PC-3 (cell line): Measurements from ENCODE around the gene TROAP. TPM values are rescaled to one million over a fixed set of nuclear protein-coding genes. Genes with fewer than 3 reads are reported as not detected.
"Not testable (repeated sequence)": the region's sequence is repeated elsewhere in the genome, so short reads cannot be mapped to it uniquely, and the experiment has no call there.

Experiments
- ATAC-seq: fragments of 200-7000 bp; cut with Tn5 transposase; 2 replicates; pipeline ENCODE4 v1.9.1; 2020; ENCODE audit warnings: mild to moderate bottlenecking, moderate library complexity
- BruUV-seq: library from RNA; stranded (reverse); fragments of 400-500 nt; replicated peaks from 2 replicates; lab custom pipeline; 2021; lab: Mats Ljungman, UMichigan
- CTCF ChIA-PET: fragments of 300-600 bp; sonication (Branson Sonifier 250); formaldehyde crosslinking; loops from one replicate; lab custom pipeline; 2022; ENCODE audit warnings: antibody characterized with exemption; lab: Charles Lee
- POLR2A ChIA-PET: fragments of 300-600 bp; sonication (Branson Sonifier 250); formaldehyde crosslinking; loops from one replicate; lab custom pipeline; 2022; ENCODE audit warnings: antibody characterized with exemption; ENCODE audit not compliant: unreplicated experiment; lab: Charles Lee
- DNase-seq: peaks from one replicate; pipeline ENCODE4 v3.0.0-alpha.2; 2015
- H2AFZ ChIP-seq: fragments of 300-600 bp; sonication (generic); 2 replicates; pipeline ENCODE4 v1.6.0; 2016; ENCODE audit warnings: antibody characterized with exemption, low read length
- H3F3A ChIP-seq: fragments of 300-600 bp; sonication (generic); one replicate; pipeline ENCODE4 v1.6.0; 2017; ENCODE audit warnings: antibody characterized with exemption, low read length, control low read depth, mild to moderate bottlenecking; ENCODE audit not compliant: unreplicated experiment
- H3K27ac ChIP-seq: fragments of 300-600 bp; sonication (generic); 2 replicates; pipeline ENCODE4 v1.5.1; 2016; ENCODE audit warnings: mild to moderate bottlenecking, low read length
- H3K27me3 ChIP-seq: fragments of 300-600 bp; sonication (generic); 2 replicates; pipeline ENCODE4 v1.6.1; 2016; ENCODE audit warnings: low read length, mixed read lengths
- H3K36me3 ChIP-seq: fragments of 300-600 bp; sonication (generic); 2 replicates; pipeline ENCODE4 v1.6.1; 2016; ENCODE audit warnings: low read depth, mixed run types, low read length, mixed read lengths
- H3K4me1 ChIP-seq: fragments of 300-600 bp; sonication (generic); 2 replicates; pipeline ENCODE4 v1.5.1; 2016; ENCODE audit warnings: low read length; ENCODE audit not compliant: insufficient read depth
- H3K4me2 ChIP-seq: fragments of 300-600 bp; sonication (generic); 2 replicates; pipeline ENCODE4 v1.6.0; 2016; ENCODE audit warnings: low read length
- H3K4me3 ChIP-seq: fragments of 300-600 bp; sonication (generic); 2 replicates; pipeline ENCODE4 v1.5.1; 2016; ENCODE audit warnings: mild to moderate bottlenecking, low read length, mixed read lengths
- H3K79me2 ChIP-seq: fragments of 300-600 bp; sonication (generic); 2 replicates; pipeline ENCODE4 v1.6.1; 2017; ENCODE audit warnings: low read length, mixed read lengths
- H3K9ac ChIP-seq: fragments of 300-600 bp; sonication (generic); 2 replicates; pipeline ENCODE4 v1.6.0; 2016; ENCODE audit warnings: mild to moderate bottlenecking, low read length
- H3K9me2 ChIP-seq: fragments of 300-600 bp; sonication (generic); replicated peaks from 2 replicates; pipeline ENCODE4 v1.6.1; 2016; ENCODE audit warnings: mixed run types, low read length, mixed read lengths
- H3K9me3 ChIP-seq: fragments of 300-600 bp; sonication (generic); 2 replicates; pipeline ENCODE4 v1.6.1; 2016; ENCODE audit warnings: low read length, mixed read lengths
- H4K20me1 ChIP-seq: fragments of 300-600 bp; sonication (generic); 2 replicates; pipeline ENCODE4 v1.6.1; 2016; ENCODE audit warnings: low read length, mixed read lengths
- EZH2 ChIP-seq: fragments of 300-600 bp; sonication (generic); IDR thresholded peaks from one replicate; pipeline ENCODE4 v1.6.1; 2017; ENCODE audit warnings: antibody characterized with exemption, mild to moderate bottlenecking, low read length; ENCODE audit not compliant: unreplicated experiment
- EZH2phosphoT487 ChIP-seq: fragments of 300-600 bp; sonication (generic); IDR thresholded peaks from 2 replicates; pipeline ENCODE4 v1.6.1; 2018; ENCODE audit warnings: mild to moderate bottlenecking, antibody characterized with exemption, low read length, borderline replicate concordance
- intact Hi-C: fragments of 100-400 bp; cut with micrococcal nuclease; formaldehyde crosslinking; loops from 2 replicates; pipeline ENCODE4 v1.9.0; 2023
- total RNA-seq: library from RNA; depleted of rRNA; stranded (reverse); fragments of >200 nt; gene quantifications from 2 replicates; pipeline ENCODE4 v1.2.3, GENCODE V29; 2014
- TF ChIP-seq, protein P1 (sequence below): fragments of 300-600 bp; sonication (generic); conservative IDR thresholded peaks from 2 replicates; pipeline ENCODE4 v1.5.1; 2017; ENCODE audit warnings: antibody characterized with exemption, low read depth, mild to moderate bottlenecking, low read length

The TROAP gene
- total RNA-seq, 1 experiment from 2014 or later: 103 TPM

DNA sequence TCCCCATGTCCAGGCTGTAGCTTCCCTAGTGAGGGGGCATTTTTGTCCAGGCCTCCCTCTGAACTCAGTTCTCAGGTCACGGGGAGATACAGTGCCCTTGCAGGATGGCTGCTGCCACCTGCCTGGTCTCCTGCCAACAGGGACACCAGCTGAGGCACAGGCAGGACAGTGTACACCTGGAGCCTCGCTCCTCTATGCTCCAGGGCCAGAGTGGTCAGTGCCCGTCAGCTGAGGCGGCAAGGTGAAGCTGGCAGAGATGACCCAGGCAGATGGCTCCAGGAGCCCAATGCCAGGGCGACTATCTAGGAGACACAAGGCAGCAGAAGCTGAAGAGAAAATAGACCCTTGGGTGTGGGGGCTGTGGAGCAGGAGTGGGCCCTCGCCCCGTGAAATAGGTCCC, 45.6 kb upstream of the TROAP start:
- Histone ChIP-seq H3K79me2 (no peaks in the 10 kb centered on the region), H2AFZ (no peak overlapping the region), H3K4me1 (peaks cover 4% of the 10 kb centered on the region), H3K4me2 (no peak overlapping the region), H3K27me3 (no peaks in the 10 kb centered on the region), H3K9me2 (no peaks in the 10 kb centered on the region), H4K20me1 (peaks cover 20% of the 10 kb centered on the region), H3K36me3 (peaks cover 11% of the 10 kb centered on the region), H3K9me3 (no peaks in the 10 kb centered on the region), H3K27ac (no peak overlapping the region), H3K4me3 (no peak overlapping the region), H3K9ac (no peak overlapping the region), H3F3A (peaks cover 22% of the 10 kb centered on the region)
- no TSS peak for BruUV-seq
- DNase-seq (no peak), ATAC-seq (no peak)
- intact Hi-C loops: no loop called here
- TF ChIP-seq EZH2phosphoT487: no peak
- TF ChIP-seq, protein P1, sequence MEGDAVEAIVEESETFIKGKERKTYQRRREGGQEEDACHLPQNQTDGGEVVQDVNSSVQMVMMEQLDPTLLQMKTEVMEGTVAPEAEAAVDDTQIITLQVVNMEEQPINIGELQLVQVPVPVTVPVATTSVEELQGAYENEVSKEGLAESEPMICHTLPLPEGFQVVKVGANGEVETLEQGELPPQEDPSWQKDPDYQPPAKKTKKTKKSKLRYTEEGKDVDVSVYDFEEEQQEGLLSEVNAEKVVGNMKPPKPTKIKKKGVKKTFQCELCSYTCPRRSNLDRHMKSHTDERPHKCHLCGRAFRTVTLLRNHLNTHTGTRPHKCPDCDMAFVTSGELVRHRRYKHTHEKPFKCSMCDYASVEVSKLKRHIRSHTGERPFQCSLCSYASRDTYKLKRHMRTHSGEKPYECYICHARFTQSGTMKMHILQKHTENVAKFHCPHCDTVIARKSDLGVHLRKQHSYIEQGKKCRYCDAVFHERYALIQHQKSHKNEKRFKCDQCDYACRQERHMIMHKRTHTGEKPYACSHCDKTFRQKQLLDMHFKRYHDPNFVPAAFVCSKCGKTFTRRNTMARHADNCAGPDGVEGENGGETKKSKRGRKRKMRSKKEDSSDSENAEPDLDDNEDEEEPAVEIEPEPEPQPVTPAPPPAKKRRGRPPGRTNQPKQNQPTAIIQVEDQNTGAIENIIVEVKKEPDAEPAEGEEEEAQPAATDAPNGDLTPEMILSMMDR: no peak
- TF ChIP-seq EZH2: no peak
- ChIA-PET CTCF (interaction anchor here (0.7 to 1.0 kb wide), 2 partner anchors 20 to 70 kb away, joined by 3 to 4 read pairs; no protein-coding TSS in a partner anchor), POLR2A (interaction anchor here (0.6 kb wide), 1 partner anchor 1158 kb away, joined by 5 read pairs; the partner anchor contains the start of gene PFKM)

- TF ChIP-seq, protein P1: no peak
- TF ChIP-seq EZH2 (no peak), EZH2phosphoT487 (no peak)
- ATAC-seq (no peak), DNase-seq (no peak)
- H3K9me3 ChIP-seq: no peaks in the 10 kb centered on the region
- BruUV-seq: no TSS peak
- intact Hi-C loops: loop anchor here (10.0 kb wide), 1 partner anchor 235 kb away; no protein-coding TSS in a partner anchor
- H3K9me2 ChIP-seq: no peaks in the 10 kb centered on the region
- no peak overlapping the region for H3K4me2 ChIP-seq
- no peaks in the 10 kb centered on the region for H3K36me3 ChIP-seq
- no peaks in the 10 kb centered on the region for H3K27me3 ChIP-seq
- H3K9ac ChIP-seq: no peak overlapping the region
- H3K4me3 ChIP-seq: no peak overlapping the region
- no peaks in the 10 kb centered on the region for H3K79me2 ChIP-seq
- peaks cover 7% of the 10 kb centered on the region for H3K4me1 ChIP-seq
- POLR2A ChIA-PET: interaction anchor here (0.6 kb wide), 1 partner anchor 9 kb away, joined by 4 read pairs; no protein-coding TSS in a partner anchor
- H3K27ac ChIP-seq: no peak overlapping the region
- no peak overlapping the region for H2AFZ ChIP-seq
- CTCF ChIA-PET: no interaction called here
- 0 out of 2 replicates have a peak, but pooled peaks cover 4% of the 10 kb centered on the region for H4K20me1 ChIP-seq
- H3F3A ChIP-seq: peaks cover 8% of the 10 kb centered on the region
These were observed 43.3 kb upstream of the TROAP start for GRCh38 chr12:49279706-49280159.

GRCh38 chr12:49280545-49280944, 42.5 kb upstream of the TROAP start:
- POLR2A ChIA-PET: interaction anchor here (0.6 kb wide), 1 partner anchor 10 kb away, joined by 4 read pairs; no protein-coding TSS in a partner anchor
- ATAC-seq, H3K4me1 ChIP-seq, H3K9me2 ChIP-seq, H3K4me2 ChIP-seq, H3K36me3 ChIP-seq, H4K20me1 ChIP-seq, H3K9ac ChIP-seq, BruUV-seq, H3K27ac ChIP-seq, CTCF ChIA-PET, H3K4me3 ChIP-seq, H3F3A ChIP-seq, H3K27me3 ChIP-seq, H3K79me2 ChIP-seq, H2AFZ ChIP-seq, DNase-seq, H3K9me3 ChIP-seq: not testable (repeated sequence)
- intact Hi-C loops: loop anchor here (10.0 kb wide), 1 partner anchor 234 kb away; no protein-coding TSS in a partner anchor
